K562 (cell line): ENCODE measurements around the gene HMGN1. TPM values are rescaled to one million over a fixed set of nuclear protein-coding genes. Genes with fewer than 3 reads are reported as not detected.
A peak's percentile ranks its signal among the peaks of the same experiment; 100 is the strongest.

Experiments used
- ATF3 ChIP-seq, 2 experiments: fragments of 450-650 bp in 1 of 2; sonication (generic) in 1 of 2; formaldehyde crosslinking in 1 of 2; IDR thresholded peaks in 1 of 2; conservative IDR thresholded peaks in 1 of 2; 2 replicates each; pipeline versions ENCODE4 v1.6.1 to v1.8.1; 2016 to 2023; ENCODE audit warnings: mild to moderate bottlenecking in 2 of 2, moderate library complexity in 2 of 2, inconsistent platforms in 1 of 2, missing genetic modification reagents in 1 of 2
- CREB1 ChIP-seq, 2 experiments: sonication (generic) in 1 of 2; formaldehyde crosslinking in 1 of 2; IDR thresholded peaks; 2 replicates each; pipeline versions ENCODE4 v1.6.1 to v1.8.0; 2012 to 2022; ENCODE audit warnings: inconsistent platforms in 1 of 2, mild to moderate bottlenecking in 1 of 2, missing genetic modification reagents in 1 of 2, moderate library complexity in 1 of 2
- CREB5 ChIP-seq: fragments of 250-450 bp; sonication (Bioruptor Pico); IDR thresholded peaks from 2 replicates; pipeline ENCODE4 v1.5.0; 2020; ENCODE audit warnings: mild to moderate bottlenecking
- CXXC5 ChIP-seq: fragments of 250-450 bp; sonication (Bioruptor Pico); IDR thresholded peaks from 2 replicates; pipeline ENCODE4 v1.8.0; 2022; ENCODE audit warnings: inconsistent platforms, mild to moderate bottlenecking, moderate library complexity
- ESRRA ChIP-seq: fragments of 450-650 bp; IDR thresholded peaks from 2 replicates; pipeline ENCODE4 v1.6.1; 2014; ENCODE audit warnings: low read depth, mild to moderate bottlenecking, moderate library complexity, borderline replicate concordance
- ETV6 ChIP-seq, 3 experiments: fragments of 150-350 bp in 1 of 3; sonication (generic) in 1 of 3; formaldehyde crosslinking in 1 of 3; IDR thresholded peaks; 2 replicates each; pipeline versions ENCODE4 v1.6.1 to v1.8.0; 2014 to 2022; ENCODE audit warnings: borderline replicate concordance in 2 of 3, low read depth in 2 of 3, antibody characterized with exemption in 1 of 3, low read length in 1 of 3, mild to moderate bottlenecking in 1 of 3, missing genetic modification reagents in 1 of 3
- GTF2B ChIP-seq: IDR thresholded peaks from 2 replicates; pipeline ENCODE4 v1.6.1; 2011; ENCODE audit not compliant: insufficient read length; ENCODE audit errors: extremely low read depth
- IFI16 ChIP-seq: fragments of 250-450 bp; sonication (Bioruptor Pico); IDR thresholded peaks from 2 replicates; pipeline ENCODE4 v2.1.2; 2022; ENCODE audit warnings: mild to moderate bottlenecking, inconsistent platforms
- IRF1 ChIP-seq: sonication (generic); formaldehyde crosslinking; IDR thresholded peaks from 2 replicates; pipeline ENCODE4 v1.8.0; 2022; ENCODE audit warnings: missing genetic modification reagents, mild to moderate bottlenecking, borderline replicate concordance
- KHSRP ChIP-seq: fragments of 450-650 bp; IDR thresholded peaks from 2 replicates; pipeline ENCODE4 v1.6.1; 2017
- NFIX ChIP-seq: fragments of 250-450 bp; sonication (Bioruptor Pico); IDR thresholded peaks from 2 replicates; pipeline ENCODE4 v1.4.0; 2020; ENCODE audit warnings: low read depth, mild to moderate bottlenecking, moderate library complexity
- RAD21 ChIP-seq, 2 experiments: fragments of 250-450 bp in 1 of 2; fragments of 450-650 bp in 1 of 2; sonication (Bioruptor Pico) in 1 of 2; formaldehyde crosslinking in 1 of 2; IDR thresholded peaks in 1 of 2; conservative IDR thresholded peaks in 1 of 2; 2 replicates each; pipeline versions ENCODE4 v1.4.0 to v1.8.0; 2020 to 2022; ENCODE audit warnings: mild to moderate bottlenecking in 2 of 2, moderate library complexity in 1 of 2
- RBFOX2 ChIP-seq: fragments of 200-400 bp; formaldehyde crosslinking; IDR thresholded peaks from 2 replicates; pipeline ENCODE4 v1.6.1; 2017; ENCODE audit warnings: low read depth, mild to moderate bottlenecking, low read length, moderate library complexity
- SRSF1 ChIP-seq: fragments of 200-400 bp; formaldehyde crosslinking; IDR thresholded peaks from 2 replicates; pipeline ENCODE4 v1.6.1; 2017; ENCODE audit warnings: mild to moderate bottlenecking, low read depth, low read length, moderate library complexity
- ZBTB2 ChIP-seq: fragments of 450-650 bp; IDR thresholded peaks from 2 replicates; pipeline ENCODE4 v1.6.1; 2016; ENCODE audit warnings: antibody characterized with exemption
- ZNF197 ChIP-seq: fragments of 200-800 bp; sonication (Bioruptor generic); IDR thresholded peaks from 2 replicates; pipeline ENCODE4 v1.6.1; 2016; ENCODE audit warnings: low read depth, missing genetic modification characterization, missing compliant biosample characterization
- ZNF445 ChIP-seq: fragments of 250-450 bp; sonication (Bioruptor Pico); IDR thresholded peaks from 2 replicates; pipeline ENCODE4 v1.4.0; 2020; ENCODE audit warnings: low read depth, mild to moderate bottlenecking, moderate library complexity
- polyA plus RNA-seq, 8 experiments: library from polyadenylated mRNA; depleted of rRNA in 4 of 8; stranded (reverse) in 5 of 8; unstranded in 3 of 8; fragments of >200 nt; fragmentation: Nextera tagmentation in 2 of 8; fragmentation: Illumina TruSeq in 1 of 8; extraction: Ambion mirVana in 2 of 8; extraction: Trizol in 1 of 8; gene quantifications; 2 replicates each; pipeline versions ENCODE4 v1.2.1 to v1.2.3, GENCODE V29; 2011 to 2014; ENCODE audit warnings: inconsistent platforms in 1 of 8, missing spikeins in 1 of 8
- total RNA-seq, 7 experiments: library from RNA; depleted of rRNA in 6 of 7; stranded (reverse); fragments of >200 nt in 6 of 7; fragmentation: Illumina TruSeq in 2 of 7; extraction: Trizol in 2 of 7; gene quantifications; 2 replicates each; pipeline versions ENCODE4 v1.2.1 to v1.2.3, GENCODE V29; 2011 to 2021; ENCODE audit warnings: low replicate concordance in 1 of 7

The HMGN1 gene
- total and polyA plus RNA-seq, 9 of the 15 experiments (the other 6 are each of a cell fraction or from before 2014, with no cell fraction given): 124 to 626 (median 498) TPM

- no peak for TF ChIP-seq ZNF445 (CRISPR knock-in tag)
- TF ChIP-seq NFIX (CRISPR knock-in tag): no peak
- no peak for TF ChIP-seq ETV6 (IDR thresholded peaks at IDR 0.05; ENCODE audit: borderline replicate concordance in 1 of 2, low read depth in 2 of 2, low read length in 1 of 2)
- no peak for TF ChIP-seq ETV6 (CRISPR knock-in tag; IDR thresholded peaks at IDR 0.05; ENCODE audit: borderline replicate concordance)
- no peak for TF ChIP-seq IRF1 (CRISPR knock-in tag)
- TF ChIP-seq ATF3 (IDR thresholded peaks at IDR 0.05): peak; percentile 71; the same call in 1 of the 2 replicates
- TF ChIP-seq ATF3 (CRISPR knock-in tag; conservative IDR thresholded peaks at IDR 0.05): 0 out of 2 replicates have a peak, but pooled peaks have one; percentile 57
- TF ChIP-seq RAD21 (CRISPR knock-in tag; conservative IDR thresholded peaks at IDR 0.05 in 1 of 2, IDR thresholded peaks at IDR 0.05 in 1 of 2): peak in 1 of 2 experiments; percentile 22; a peak in 2 of 4 replicates
- TF ChIP-seq ESRRA: peak; percentile 80
- 0 out of 2 replicates have a peak, but pooled peaks have one; percentile 64 for TF ChIP-seq IFI16 (CRISPR knock-in tag)
- TF ChIP-seq CREB1 (IDR thresholded peaks at IDR 0.05): no peak
- peak; percentile 39; the same call in 1 of the 2 replicates for TF ChIP-seq CREB1 (CRISPR knock-in tag; IDR thresholded peaks at IDR 0.05)
- TF ChIP-seq CREB5 (CRISPR knock-in tag): no peak
- TF ChIP-seq KHSRP: no peak
- no peak for TF ChIP-seq SRSF1
- peak; percentile 95 for TF ChIP-seq CXXC5 (CRISPR knock-in tag)
- no peak for TF ChIP-seq ZBTB2
- TF ChIP-seq GTF2B: no peak
- TF ChIP-seq ZNF197 (CRISPR knock-in tag): no peak
- peak; percentile 67 for TF ChIP-seq RBFOX2
These were observed 31.5 kb downstream of the HMGN1 start (continued) for GRCh38 chr21:39317134-39318090.
